Adrenal gland (tissue), 5 donors: Measurements from ENCODE around the gene ICA1.

Experiments used
- POLR2A ChIP-seq, 2 donors: fragments of 450-650 bp; IDR thresholded peaks; one replicate each; pipeline ENCODE4 v1.6.1; 2017; ENCODE audit warnings: antibody characterized with exemption in 2 of 2, mild to moderate bottlenecking in 2 of 2, moderate library complexity in 1 of 2
- TF ChIP-seq, protein P1 (sequence below), 6 experiments: fragments of 450-650 bp in 4 of 6; fragments of 200-600 bp in 2 of 6; sonication (generic) in 1 of 6; IDR thresholded peaks; 1 replicate in 5 of 6; 2 replicates in 1 of 6; pipeline versions ENCODE4 v1.5.1 to v1.8.0; 2016 to 2021; ENCODE audit warnings: antibody characterized with exemption in 6 of 6, mild to moderate bottlenecking in 2 of 6, moderate library complexity in 1 of 6
- donor health status: DM: no; HTN: no; CAD: no.

DNA sequence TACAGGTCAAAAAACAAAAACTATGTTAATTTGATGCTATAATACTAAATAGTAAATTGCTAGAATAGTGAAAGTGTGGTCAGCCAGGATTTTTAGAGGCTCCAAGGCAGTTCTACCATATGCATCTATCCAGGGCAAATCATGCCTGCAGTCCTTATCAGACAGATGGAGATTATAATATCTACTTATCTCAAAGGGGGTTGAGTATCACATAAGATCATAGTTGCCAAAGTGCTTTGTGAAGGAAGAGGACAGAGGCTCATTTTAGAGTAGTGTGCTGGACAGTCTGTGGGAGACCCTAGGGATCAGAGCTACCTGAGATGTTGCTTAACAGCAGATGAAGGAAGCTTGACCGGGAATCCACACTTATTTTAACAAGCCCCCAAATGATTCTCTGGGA is 3.2 kb downstream of the ICA1 start:
- TF ChIP-seq, protein P1, sequence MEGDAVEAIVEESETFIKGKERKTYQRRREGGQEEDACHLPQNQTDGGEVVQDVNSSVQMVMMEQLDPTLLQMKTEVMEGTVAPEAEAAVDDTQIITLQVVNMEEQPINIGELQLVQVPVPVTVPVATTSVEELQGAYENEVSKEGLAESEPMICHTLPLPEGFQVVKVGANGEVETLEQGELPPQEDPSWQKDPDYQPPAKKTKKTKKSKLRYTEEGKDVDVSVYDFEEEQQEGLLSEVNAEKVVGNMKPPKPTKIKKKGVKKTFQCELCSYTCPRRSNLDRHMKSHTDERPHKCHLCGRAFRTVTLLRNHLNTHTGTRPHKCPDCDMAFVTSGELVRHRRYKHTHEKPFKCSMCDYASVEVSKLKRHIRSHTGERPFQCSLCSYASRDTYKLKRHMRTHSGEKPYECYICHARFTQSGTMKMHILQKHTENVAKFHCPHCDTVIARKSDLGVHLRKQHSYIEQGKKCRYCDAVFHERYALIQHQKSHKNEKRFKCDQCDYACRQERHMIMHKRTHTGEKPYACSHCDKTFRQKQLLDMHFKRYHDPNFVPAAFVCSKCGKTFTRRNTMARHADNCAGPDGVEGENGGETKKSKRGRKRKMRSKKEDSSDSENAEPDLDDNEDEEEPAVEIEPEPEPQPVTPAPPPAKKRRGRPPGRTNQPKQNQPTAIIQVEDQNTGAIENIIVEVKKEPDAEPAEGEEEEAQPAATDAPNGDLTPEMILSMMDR (IDR thresholded peaks at IDR 0.05) = no peak
- no peak for TF ChIP-seq POLR2A (IDR thresholded peaks at IDR 0.05)
